GM18505 (cell line): ENCODE measurements around the gene DOCK8.
"Not testable (repeated sequence)": the region's sequence is repeated elsewhere in the genome, so short reads cannot be mapped to it uniquely, and the experiment has no call there.

ENCODE experiments used
- ATAC-seq: cut with Tn5 transposase; IDR thresholded peaks from one replicate; pipeline ENCODE4 v1.9.1; 2021; ENCODE audit not compliant: unreplicated experiment
- POLR2A ChIP-seq: IDR thresholded peaks from 4 replicates; pipeline ENCODE4 v1.6.1; 2011; ENCODE audit warnings: borderline replicate concordance; ENCODE audit not compliant: insufficient read depth, insufficient read length; ENCODE audit errors: extremely low read depth

The DOCK8 gene

GRCh38 chr9:214648-215493 is at the start of gene DOCK8:
DOCK8 (plus strand) TSS chr9:214865; CDS start chr9:214977, 112 bp downstream.
- TF ChIP-seq POLR2A, result peak; percentile 59
- ATAC-seq, result peak; percentile 89

- ATAC-seq, result not testable (repeated sequence)
Measured at GRCh38 chr9:169757-170156, 44.9 kb upstream of the DOCK8 start.

- ATAC-seq, result not testable (repeated sequence)
Measured at GRCh38 chr9:178140-178825, 36.4 kb upstream of the DOCK8 start.

DNA sequence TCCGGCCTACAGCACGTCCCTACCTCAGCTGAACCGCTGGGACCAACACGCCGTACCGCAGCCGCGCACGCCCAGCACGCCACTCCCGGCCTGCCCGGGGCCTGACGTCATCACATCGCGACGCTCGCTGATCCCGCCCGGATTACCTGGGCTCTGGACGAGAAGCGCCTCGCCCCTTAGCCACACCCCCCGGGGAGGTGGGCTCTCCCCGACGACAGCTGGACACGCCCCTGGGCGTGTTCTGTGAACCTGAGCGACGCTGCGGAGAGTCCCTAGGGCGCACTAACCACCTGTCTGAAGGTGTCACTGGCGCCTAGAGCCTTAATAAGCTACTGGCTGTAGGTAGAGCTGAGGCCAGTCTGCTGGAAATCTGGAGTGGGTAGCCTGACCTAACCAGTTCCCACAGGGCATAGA is 35.7 kb upstream of the DOCK8 start, which contains the start of gene ZNG1A:
ZNG1A (minus strand) TSS at position 87 of the 414 bp plus-strand sequence. CDS start 87 bp downstream, outside the sequence.
- ATAC-seq, result not testable (repeated sequence)

- not testable (repeated sequence) for ATAC-seq
Measured at GRCh38 chr9:199601-200000, 15.1 kb upstream of the DOCK8 start.

- no peak for TF ChIP-seq POLR2A
- ATAC-seq, result no peak
Measured at GRCh38 chr9:206481-206880, 8.2 kb upstream of the DOCK8 start.

DNA sequence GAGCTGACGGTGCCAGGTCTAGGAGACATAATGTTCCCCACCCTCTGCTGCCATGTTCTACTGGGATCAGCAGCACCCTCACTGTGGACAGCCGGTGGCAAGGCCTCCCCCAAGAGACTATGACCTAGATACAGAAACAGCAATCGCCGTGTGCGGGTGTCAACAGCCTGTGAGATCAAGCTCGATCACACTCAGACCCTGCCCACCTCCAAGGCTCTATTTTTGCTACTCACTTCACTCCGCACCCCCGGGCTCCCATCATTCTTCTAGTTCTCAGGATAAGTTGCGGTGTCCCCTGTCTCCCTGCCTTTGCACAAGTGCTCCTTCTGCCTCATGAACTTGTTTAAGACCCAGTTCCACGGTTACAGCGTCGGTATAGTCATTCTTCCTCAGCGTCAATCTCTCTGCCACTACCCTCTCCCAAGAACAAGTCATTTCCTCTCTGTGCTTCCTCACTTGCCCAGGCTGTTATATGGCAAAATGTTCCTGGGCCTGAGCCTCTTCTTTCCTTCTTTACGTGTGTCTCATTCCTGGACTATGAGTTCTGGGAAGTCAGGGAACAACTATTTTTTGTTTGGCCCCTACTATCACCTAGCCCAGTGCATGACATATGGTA is 5.4 kb upstream of the DOCK8 start:
- no peak for ATAC-seq
- no peak for TF ChIP-seq POLR2A

GRCh38 chr9:211036-211435 is 3.6 kb upstream of the DOCK8 start:
- TF ChIP-seq POLR2A, result no peak
- ATAC-seq, result no peak

DNA sequence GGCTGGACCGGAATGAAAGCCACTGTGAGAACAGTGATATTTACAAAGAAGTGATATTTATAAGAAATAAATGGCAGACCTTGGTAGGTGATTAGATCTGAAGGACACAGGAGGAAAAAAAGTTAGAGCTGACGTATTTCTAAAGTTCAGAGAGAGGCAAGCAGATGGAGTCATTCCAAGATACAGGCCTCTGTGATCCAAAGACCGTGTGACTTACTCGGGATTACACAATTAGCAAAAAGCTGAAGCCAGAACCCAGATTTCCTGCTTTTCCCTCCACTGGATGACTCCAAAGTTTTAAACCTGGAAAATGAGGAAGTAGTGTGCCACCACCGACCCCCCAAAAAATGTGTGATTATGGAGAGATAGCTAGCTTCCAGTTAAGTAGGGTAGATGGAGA is 3.1 kb upstream of the DOCK8 start:
- no peak for TF ChIP-seq POLR2A
- no peak for ATAC-seq

DNA sequence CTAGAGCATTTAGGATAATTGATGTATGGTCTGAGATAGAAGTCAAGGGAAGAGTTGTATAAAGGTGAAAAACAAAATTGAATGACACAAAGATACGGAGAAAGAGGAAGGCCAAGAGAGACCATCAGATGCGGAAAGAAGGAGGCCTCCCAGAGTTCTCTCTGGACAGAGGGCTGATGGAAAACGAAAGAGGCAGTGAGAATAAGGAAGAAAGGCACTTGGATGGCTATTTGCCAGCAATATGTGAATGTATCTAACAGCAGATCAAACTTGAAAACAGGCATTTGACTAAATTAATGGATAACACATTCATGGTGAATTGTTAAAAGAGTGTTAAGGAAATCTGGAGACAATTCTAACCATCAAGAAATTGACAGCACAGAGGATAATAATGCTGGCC is 2.4 kb upstream of the DOCK8 start:
- no peak for TF ChIP-seq POLR2A
- ATAC-seq, result no peak

DNA sequence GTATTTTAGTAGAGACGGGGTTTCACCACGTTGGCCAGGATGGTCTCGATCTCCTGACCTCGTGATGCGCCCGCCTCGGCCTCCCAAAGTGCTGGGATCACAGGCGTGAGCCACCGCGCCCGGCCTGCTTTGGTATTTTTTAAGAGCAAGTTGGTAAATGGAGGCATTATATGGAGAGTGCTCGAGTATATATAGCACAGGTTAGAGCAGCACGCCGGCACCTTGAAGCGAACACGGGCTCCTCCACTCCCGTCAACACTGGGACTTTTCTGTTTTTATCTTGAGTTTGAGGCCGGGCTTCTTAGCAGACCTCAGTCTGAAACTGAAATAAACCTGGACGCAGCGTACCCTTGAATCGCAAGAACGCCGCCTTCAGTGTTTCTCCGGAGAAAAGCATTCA is 764 bp upstream of the DOCK8 start:
- not testable (repeated sequence) for ATAC-seq

DNA sequence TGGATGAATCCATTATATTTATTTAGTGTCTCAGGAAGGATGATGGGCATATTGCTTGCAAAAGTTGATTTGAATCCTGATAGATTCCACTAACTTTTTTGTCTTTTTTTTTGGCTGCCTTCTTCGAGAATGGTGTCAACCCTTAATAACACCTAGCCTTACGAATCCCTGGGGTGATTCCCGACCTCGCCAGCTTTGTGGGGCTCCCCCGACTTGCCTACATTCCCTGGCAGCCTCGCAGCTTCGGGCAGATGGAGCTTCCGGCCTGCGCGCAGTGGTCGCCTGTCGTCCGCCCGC is 366 bp upstream of the DOCK8 start:
- no peak for TF ChIP-seq POLR2A
- ATAC-seq, result no peak

DNA sequence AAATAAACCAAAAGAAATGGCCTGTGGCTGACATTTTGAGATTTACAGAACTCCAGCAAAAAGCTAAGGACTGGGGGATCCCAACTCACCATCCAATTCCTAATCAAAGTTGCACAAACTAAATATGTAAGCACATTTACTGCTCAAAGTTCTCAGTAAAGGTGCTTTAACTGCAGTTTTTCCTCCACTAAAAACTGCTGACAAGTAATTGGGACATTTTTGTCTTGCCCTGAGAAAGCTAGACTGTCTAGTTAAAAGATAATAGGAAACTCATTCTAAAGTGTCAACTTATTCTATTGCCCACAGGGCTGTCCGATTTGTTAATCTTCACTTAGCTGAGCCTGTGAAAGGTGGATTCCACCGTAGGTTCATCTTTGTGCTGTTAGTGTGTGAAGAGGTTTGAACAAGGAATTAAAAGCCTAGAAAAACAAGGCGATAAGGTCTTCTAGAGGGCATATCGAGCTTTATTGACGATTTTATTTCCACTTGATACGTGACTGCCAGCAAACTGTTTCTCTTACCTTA is 1.0 kb downstream of the DOCK8 start:
- ATAC-seq, result no peak
- TF ChIP-seq POLR2A, result no peak

- TF ChIP-seq POLR2A, result no peak
- ATAC-seq, result no peak
Measured at GRCh38 chr9:216866-217265, 2.2 kb downstream of the DOCK8 start.
